Activated CD8-positive, alpha-beta T cell treated with anti-CD3 and anti-CD28 coated beads for 36 hours (primary cell): ENCODE results near the gene DPH7. TPM values are rescaled to one million over a fixed set of nuclear protein-coding genes. Genes with fewer than 3 reads are reported as not detected.
A peak's percentile ranks its signal among the peaks of the same experiment; 100 is the strongest.

Source experiments
- ATAC-seq: fragments of 200-7000 bp; cut with Tn5 transposase; one replicate; pipeline ENCODE4 v1.10.0; 2021; ENCODE audit warnings: mild to moderate bottlenecking, moderate library complexity
- CTCF ChIA-PET: fragments of 350-600 bp; sonication (Branson Sonifier 250); formaldehyde crosslinking; loops from one replicate; lab custom pipeline; 2021; ENCODE audit warnings: antibody characterized with exemption; lab: Charles Lee
- POLR2A ChIA-PET: fragments of 350-600 bp; sonication (Branson Sonifier 250); formaldehyde crosslinking; loops from one replicate; lab custom pipeline; 2021; ENCODE audit warnings: antibody characterized with exemption; lab: Charles Lee
- DNase-seq: peaks from one replicate; pipeline ENCODE4 v3.0.0-alpha.2; 2020
- H3K27ac Mint-ChIP-seq: one replicate; pipeline ENCODE4 v1.8.0; 2021; ENCODE audit warnings: mild to moderate bottlenecking, mixed read lengths
- H3K27me3 Mint-ChIP-seq: one replicate; pipeline ENCODE4 v1.8.0; 2021; ENCODE audit warnings: mixed read lengths
- H3K36me3 Mint-ChIP-seq: one replicate; pipeline ENCODE4 v1.8.0; 2021; ENCODE audit warnings: low read depth, mixed read lengths
- H3K4me1 Mint-ChIP-seq: one replicate; pipeline ENCODE4 v1.8.0; 2021; ENCODE audit warnings: low read depth, mixed read lengths
- H3K4me3 Mint-ChIP-seq: one replicate; pipeline ENCODE4 v1.8.0; 2021; ENCODE audit warnings: mild to moderate bottlenecking, moderate library complexity, mixed read lengths
- H3K9me3 Mint-ChIP-seq: one replicate; pipeline ENCODE4 v1.8.0; 2021; ENCODE audit warnings: mixed read lengths
- CTCF ChIP-seq: fragments of 200-600 bp; IDR thresholded peaks from one replicate; pipeline ENCODE4 v1.8.0; 2022; ENCODE audit warnings: antibody characterized with exemption, mild to moderate bottlenecking
- intact Hi-C: fragments of 100-400 bp; cut with micrococcal nuclease; formaldehyde crosslinking; loops from one replicate; pipeline ENCODE4 v1.10.0; 2022
- total RNA-seq, 2 experiments: library from RNA; stranded (reverse); gene quantifications; one replicate each; pipeline ENCODE4 v1.2.3, GENCODE V29; 2021

Gene DPH7
- total RNA-seq, 2 experiments from 2014 or later = 33.7 to 35.0 TPM

DNA sequence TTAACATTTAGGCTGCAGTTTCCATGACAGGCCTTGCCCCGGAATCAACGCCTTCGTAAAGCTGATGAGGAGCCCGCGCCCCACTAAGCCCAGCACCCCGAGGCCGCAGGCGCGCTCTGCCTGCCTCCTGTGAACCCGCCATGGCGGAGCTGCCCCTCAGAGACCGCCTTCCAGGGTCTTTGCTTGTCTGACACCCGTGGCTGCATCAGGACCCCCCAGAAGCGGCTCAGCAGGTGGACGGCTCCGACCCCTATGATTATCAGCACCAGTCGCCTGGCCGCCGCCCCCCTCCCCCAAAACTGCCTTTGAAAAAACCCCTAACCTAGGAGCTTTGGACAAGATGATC lies 507 bp upstream of the DPH7 start:
- Mint-ChIP-seq H3K9me3 (no peaks in the 10 kb centered on the region), H3K36me3 (peaks cover 30% of the 10 kb centered on the region), H3K4me1 (peaks cover 35% of the 10 kb centered on the region), H3K27me3 (no peaks in the 10 kb centered on the region), H3K4me3 (peak overlapping the region; percentile 84), H3K27ac (peak overlapping the region; percentile 64)
- peak; percentile 12 for TF ChIP-seq CTCF
- POLR2A ChIA-PET = interaction anchor here (0.7 to 5.0 kb wide), 4 partner anchors 10 to 42 kb away, joined by 3 to 33 read pairs (median 3); partner anchors contain the start of gene ZMYND19
- DNase-seq (no peak), ATAC-seq (no peak)
- intact Hi-C loops = no loop called here
- CTCF ChIA-PET = interaction anchor here (0.8 to 1.9 kb wide), 11 partner anchors 8 to 71 kb away, joined by 3 to 20 read pairs (median 4); partner anchors contain the start of gene MRPL41

- peak overlapping the region; percentile 64 for H3K27ac Mint-ChIP-seq
- H3K27me3 Mint-ChIP-seq = no peaks in the 10 kb centered on the region
- ChIA-PET CTCF (interaction anchor here (1.3 kb wide), 1 partner anchor 30 kb away, joined by 3 read pairs; no protein-coding TSS in a partner anchor), POLR2A (interaction anchor here (1.3 to 1.9 kb wide), 2 partner anchors 11 to 45 kb away, joined by 4 read pairs; no protein-coding TSS in a partner anchor)
- no peak for DNase-seq
- H3K9me3 Mint-ChIP-seq = no peaks in the 10 kb centered on the region
- peaks cover 35% of the 10 kb centered on the region for H3K4me1 Mint-ChIP-seq
- no peak for TF ChIP-seq CTCF
- peak overlapping the region; percentile 31 for H3K4me3 Mint-ChIP-seq
- peaks cover 36% of the 10 kb centered on the region for H3K36me3 Mint-ChIP-seq
- intact Hi-C loops = no loop called here
- no peak for ATAC-seq
Measured at GRCh38 chr9:137575716-137576411, 2.9 kb downstream of the DPH7 start.

DNA sequence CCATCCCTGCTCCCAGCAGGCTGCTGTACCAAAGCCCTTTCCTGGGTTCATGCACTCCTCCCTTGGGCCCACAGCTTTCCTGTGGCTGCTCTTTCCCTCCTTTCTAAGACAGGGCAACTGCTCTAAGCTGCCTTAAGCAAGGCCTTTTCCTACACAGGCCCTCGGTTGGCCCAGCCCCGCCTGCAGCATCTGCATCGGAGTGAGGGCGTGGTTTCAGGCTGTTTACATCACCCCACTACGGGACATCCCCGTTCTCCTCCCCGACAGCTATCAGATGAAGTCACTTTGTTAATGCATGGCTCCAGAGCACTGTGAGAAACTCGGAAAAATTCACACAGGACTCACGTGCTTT lies 3.4 kb downstream of the DPH7 start:
- Mint-ChIP-seq H3K9me3 (no peaks in the 10 kb centered on the region), H3K27me3 (no peaks in the 10 kb centered on the region), H3K27ac (peak overlapping the region; percentile 64), H3K4me1 (peaks cover 40% of the 10 kb centered on the region), H3K4me3 (no peak overlapping the region), H3K36me3 (peaks cover 41% of the 10 kb centered on the region)
- intact Hi-C loops = no loop called here
- ATAC-seq (no peak), DNase-seq (peak; percentile 23)
- TF ChIP-seq CTCF = no peak
- CTCF ChIA-PET = no interaction called here
- POLR2A ChIA-PET = interaction anchor here (1.9 kb wide), 1 partner anchor 12 kb away, joined by 4 read pairs; no protein-coding TSS in a partner anchor

- no peak for ATAC-seq
- Mint-ChIP-seq H3K9me3 (no peaks in the 10 kb centered on the region), H3K4me3 (no peak overlapping the region), H3K27ac (no peak overlapping the region), H3K36me3 (peaks cover 44% of the 10 kb centered on the region), H3K4me1 (peaks cover 37% of the 10 kb centered on the region), H3K27me3 (no peaks in the 10 kb centered on the region)
- no peak for DNase-seq
- POLR2A ChIA-PET = interaction anchor here (0.5 to 1.9 kb wide), 3 partner anchors 13 to 827 kb away, joined by 3 to 5 read pairs (median 4); no protein-coding TSS in a partner anchor
- no peak for TF ChIP-seq CTCF
- intact Hi-C loops = no loop called here
- CTCF ChIA-PET = no interaction called here
Measured at GRCh38 chr9:137574192-137574591, 4.5 kb downstream of the DPH7 start.

DNA sequence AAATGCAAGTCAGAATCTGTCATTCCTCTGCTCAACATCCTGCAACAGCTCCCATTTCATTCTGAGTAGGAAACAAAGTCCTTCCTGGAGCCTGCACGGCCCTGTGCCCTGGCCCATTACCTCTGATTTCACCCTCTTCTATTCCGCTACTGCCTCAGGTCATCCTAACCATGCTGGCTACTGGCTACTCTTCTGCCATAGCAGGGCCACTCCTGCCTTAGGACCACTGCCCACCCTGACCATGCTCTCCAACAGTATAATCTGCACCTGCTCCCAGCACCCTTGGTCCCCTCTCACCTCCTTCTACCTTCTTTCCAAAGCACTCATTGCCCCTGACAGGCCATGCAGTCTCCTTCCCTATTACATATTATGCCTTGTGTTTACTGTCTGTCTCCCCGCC lies 8.2 kb downstream of the DPH7 start:
- POLR2A ChIA-PET = interaction anchor here (0.6 kb wide), 1 partner anchor 451 kb away, joined by 3 read pairs; no protein-coding TSS in a partner anchor

More for the DNA sequence above, 8.2 kb downstream of the DPH7 start:
- Mint-ChIP-seq H3K9me3 (no peaks in the 10 kb centered on the region), H3K27ac (no peak overlapping the region), H3K4me3 (no peak overlapping the region), H3K27me3 (no peaks in the 10 kb centered on the region), H3K36me3 (peaks cover 31% of the 10 kb centered on the region), H3K4me1 (peaks cover 17% of the 10 kb centered on the region)
- TF ChIP-seq CTCF = no peak
- ATAC-seq = no peak
- DNase-seq = no peak
- CTCF ChIA-PET = interaction anchor here (1.0 kb wide), 1 partner anchor 9 kb away, joined by 3 read pairs; no protein-coding TSS in a partner anchor
- intact Hi-C loops = no loop called here
